ENCODE measurements around the gene CFAP119.

CFAP119 gene

DNA sequence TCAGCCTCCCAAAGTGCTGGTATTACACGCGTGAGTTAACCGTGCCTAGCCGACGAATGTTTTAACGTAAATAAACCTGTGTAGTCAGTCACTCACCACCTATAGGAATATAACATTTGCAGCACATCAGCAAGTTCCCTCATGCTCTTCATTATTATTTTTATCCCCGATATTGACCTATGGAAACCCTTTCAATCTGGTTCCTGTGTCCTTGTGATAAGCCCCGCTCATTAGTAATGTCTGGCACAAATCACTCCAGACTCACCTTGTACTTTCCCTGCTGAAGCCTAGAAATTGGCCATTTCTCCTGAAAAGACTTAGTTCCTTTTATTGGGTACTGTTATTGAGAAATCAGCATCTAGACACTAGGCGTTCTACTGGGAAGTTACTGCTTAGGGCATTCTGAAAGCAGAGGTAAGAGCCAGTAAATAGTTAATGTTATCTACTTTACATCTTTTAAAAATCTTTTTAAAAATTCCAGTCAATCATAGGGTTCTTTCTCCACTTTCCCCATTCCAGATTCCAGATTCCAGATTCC lies 15.2 kb downstream of the CFAP119 start:
- no peak overlapping the region for H3K4me3 ChIP-seq (replicated peaks in 1 of 2; ENCODE audit: low read depth in 2 of 2, low read length in 2 of 2)
- TF ChIP-seq, protein P1, sequence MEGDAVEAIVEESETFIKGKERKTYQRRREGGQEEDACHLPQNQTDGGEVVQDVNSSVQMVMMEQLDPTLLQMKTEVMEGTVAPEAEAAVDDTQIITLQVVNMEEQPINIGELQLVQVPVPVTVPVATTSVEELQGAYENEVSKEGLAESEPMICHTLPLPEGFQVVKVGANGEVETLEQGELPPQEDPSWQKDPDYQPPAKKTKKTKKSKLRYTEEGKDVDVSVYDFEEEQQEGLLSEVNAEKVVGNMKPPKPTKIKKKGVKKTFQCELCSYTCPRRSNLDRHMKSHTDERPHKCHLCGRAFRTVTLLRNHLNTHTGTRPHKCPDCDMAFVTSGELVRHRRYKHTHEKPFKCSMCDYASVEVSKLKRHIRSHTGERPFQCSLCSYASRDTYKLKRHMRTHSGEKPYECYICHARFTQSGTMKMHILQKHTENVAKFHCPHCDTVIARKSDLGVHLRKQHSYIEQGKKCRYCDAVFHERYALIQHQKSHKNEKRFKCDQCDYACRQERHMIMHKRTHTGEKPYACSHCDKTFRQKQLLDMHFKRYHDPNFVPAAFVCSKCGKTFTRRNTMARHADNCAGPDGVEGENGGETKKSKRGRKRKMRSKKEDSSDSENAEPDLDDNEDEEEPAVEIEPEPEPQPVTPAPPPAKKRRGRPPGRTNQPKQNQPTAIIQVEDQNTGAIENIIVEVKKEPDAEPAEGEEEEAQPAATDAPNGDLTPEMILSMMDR (IDR thresholded peaks at IDR 0.05; ENCODE audit: low read depth, low read length) = no peak
- DNase-seq (ENCODE audit: low read depth in 2 of 2) = no peak

DNA sequence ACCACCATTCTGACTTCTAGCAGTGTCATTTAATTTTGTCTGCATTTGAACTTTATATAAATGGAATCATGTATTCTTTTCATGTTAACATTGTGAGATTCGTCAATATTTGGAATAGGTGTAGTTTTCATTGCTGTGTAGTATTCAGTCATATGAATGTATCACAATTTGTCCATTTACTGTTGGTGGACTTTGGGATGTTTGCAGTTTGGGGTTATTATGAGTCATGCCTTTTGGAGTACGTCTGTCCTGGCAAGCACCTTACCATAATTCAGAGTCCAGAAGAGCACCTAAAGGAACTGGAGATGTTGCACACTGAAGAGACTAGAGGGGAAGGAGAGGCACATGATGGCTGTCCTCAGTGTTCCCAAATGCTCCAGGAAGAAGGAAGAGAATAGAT lies 16.8 kb downstream of the CFAP119 start:
- H3K4me3 ChIP-seq (replicated peaks in 1 of 2; ENCODE audit: low read depth in 2 of 2, low read length in 2 of 2) = no peak overlapping the region
- no peak for DNase-seq (ENCODE audit: low read depth in 2 of 2)
- TF ChIP-seq, protein P1 (IDR thresholded peaks at IDR 0.05; ENCODE audit: low read depth, low read length) = no peak

DNA sequence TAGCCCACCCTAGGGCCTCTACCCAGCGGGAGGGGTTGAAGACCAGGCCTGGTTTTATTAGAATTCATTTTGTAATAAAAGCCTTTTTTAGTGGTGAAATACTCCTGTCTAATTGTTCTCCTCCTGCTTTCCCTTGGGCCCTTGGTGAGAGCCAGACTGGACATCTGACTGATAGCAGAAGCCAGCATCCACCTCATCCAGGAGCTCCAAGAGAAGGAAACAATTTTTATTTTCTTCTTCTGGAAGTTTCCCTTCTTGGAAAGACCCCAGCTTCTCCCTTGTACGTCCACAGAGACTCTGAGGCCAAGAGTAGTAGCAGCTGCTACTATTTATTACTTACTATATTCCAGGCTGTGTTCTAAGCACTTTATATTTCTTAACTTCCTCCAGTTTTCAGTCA lies 17.7 kb downstream of the CFAP119 start:
- DNase-seq (ENCODE audit: low read depth in 2 of 2) = no peak
- TF ChIP-seq, protein P1 (IDR thresholded peaks at IDR 0.05; ENCODE audit: low read depth, low read length) = no peak

DNA sequence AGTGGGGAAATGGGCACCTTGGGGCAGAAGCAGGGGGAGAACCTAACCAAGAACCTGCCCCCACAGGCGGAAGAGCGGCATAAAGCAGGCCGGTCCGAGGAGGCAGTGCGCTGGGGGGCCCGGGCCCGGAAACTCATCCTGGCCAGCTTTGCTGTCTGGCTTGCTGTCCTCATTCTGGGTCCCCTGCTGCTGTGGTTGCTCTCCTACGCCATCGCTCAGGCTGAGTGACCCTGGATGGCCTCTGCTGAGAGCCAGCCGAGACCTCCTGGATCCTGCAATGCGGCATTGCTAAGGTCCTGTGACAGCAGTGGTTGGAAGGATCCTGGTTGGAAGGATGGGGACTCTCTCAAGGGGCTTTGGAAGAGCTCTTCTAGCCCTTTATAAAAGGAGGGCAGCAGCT lies 18.1 kb downstream of the CFAP119 start:
- TF ChIP-seq, protein P1 (IDR thresholded peaks at IDR 0.05; ENCODE audit: low read depth, low read length) = no peak
- DNase-seq (ENCODE audit: low read depth in 2 of 2) = no peak
- H3K4me3 ChIP-seq (replicated peaks in 1 of 2; ENCODE audit: low read depth in 2 of 2, low read length in 2 of 2) = no peak overlapping the region

More for the DNA sequence above, 17.7 kb downstream of the CFAP119 start:
- H3K4me3 ChIP-seq (replicated peaks in 1 of 2; ENCODE audit: low read depth in 2 of 2, low read length in 2 of 2) = no peak overlapping the region

DNA sequence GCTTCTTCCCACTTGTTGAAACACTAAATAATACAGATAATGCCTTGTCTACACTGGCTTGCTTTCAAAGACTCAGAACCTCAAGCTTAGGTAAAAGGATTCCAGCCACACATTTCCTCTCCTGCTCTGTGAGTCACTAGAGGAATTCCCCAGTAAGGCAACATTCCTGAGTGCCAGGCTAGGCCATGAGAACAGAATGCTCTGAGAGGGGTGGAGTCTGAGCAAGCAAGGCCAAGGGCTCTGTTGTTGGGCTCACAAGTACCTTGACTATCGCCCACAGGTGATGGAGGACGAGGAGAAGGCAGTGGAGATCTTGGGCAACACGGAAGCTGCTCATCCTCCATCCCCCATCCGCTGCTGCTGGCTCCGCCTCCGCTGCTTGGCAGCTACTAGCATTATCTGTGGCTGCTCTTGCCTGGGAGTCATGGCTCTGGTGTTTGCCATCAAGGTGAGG lies 20.4 kb downstream of the CFAP119 start:
- TF ChIP-seq, protein P1 (IDR thresholded peaks at IDR 0.05; ENCODE audit: low read depth, low read length) = no peak
- no peak overlapping the region for H3K4me3 ChIP-seq (replicated peaks in 1 of 2; ENCODE audit: low read depth in 2 of 2, low read length in 2 of 2)
- DNase-seq (ENCODE audit: low read depth in 2 of 2) = peak; percentile 76 to 94

DNA sequence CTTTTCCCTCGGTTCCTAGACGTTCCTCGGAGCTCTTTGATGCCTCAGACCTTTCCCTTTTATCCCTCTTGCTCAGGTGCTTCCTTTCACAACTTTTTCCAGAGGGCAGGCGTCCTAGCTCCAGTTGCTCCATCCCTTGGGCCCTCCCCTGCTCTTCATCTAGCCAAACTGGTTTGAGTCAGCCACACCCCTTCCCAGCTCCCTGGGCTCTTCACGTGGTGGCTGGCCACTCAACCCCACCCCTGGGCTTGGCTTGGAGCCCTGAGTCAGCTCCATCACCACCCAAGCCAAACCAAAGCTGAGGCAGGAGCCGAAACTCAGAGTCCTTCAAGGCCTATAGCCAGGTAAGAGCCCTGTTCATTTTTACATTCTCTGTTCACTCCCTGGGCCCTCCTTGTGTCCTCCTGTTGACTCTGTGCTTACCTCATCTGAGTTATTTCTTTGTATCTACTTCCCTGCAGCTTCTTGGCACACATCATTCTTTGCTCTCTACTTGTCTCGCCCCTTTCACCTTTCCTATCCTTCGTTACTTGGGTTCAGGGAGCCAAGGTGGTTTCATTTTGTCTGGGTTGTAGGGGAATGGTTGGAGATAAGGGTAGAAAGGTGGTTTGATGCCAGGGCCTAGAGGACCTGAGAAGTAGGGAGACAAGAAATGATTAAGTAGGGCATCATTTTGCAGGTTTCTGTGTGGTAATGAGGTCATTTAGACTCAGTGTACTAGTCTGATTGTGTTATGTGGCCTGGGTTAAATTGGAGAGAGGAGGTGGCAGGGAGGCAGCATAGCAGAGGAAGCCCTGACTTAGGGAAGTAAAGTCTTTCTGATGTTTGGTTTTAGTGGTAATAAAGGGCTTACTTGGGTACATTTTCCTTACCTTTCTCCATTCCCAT lies 21.3 kb downstream of the CFAP119 start:
- no peak overlapping the region for H3K4me3 ChIP-seq (replicated peaks in 1 of 2; ENCODE audit: low read depth in 2 of 2, low read length in 2 of 2)
- TF ChIP-seq, protein P1 (IDR thresholded peaks at IDR 0.05; ENCODE audit: low read depth, low read length) = no peak
- DNase-seq (ENCODE audit: low read depth in 2 of 2) = peak; percentile 86 to 91

Data from cardiac fibroblast (primary cell).